GM23338 (cell line): ENCODE data around the gene CCDC82. TPM values are rescaled to one million over a fixed set of nuclear protein-coding genes. Genes with fewer than 3 reads are reported as not detected.

Source experiments
- CREB1 ChIP-seq: fragments of 250-450 bp; sonication (Bioruptor Pico); IDR thresholded peaks from 2 replicates; pipeline ENCODE4 v1.5.0; 2020; ENCODE audit warnings: low read depth, mild to moderate bottlenecking, moderate library complexity
- CTCF ChIP-seq, 2 experiments: fragments of 200-600 bp in 1 of 2; sonication (generic) in 1 of 2; conservative IDR thresholded peaks; 2 replicates each; pipeline versions ENCODE4 v1.5.1 to v1.6.1; 2016 to 2017; ENCODE audit warnings: antibody characterized with exemption in 2 of 2, low read depth in 2 of 2, mild to moderate bottlenecking in 2 of 2, moderate library complexity in 1 of 2
- ETS1 ChIP-seq: IDR thresholded peaks from 2 replicates; pipeline ENCODE4 v1.6.1; 2016; ENCODE audit warnings: antibody characterized with exemption
- JUNB ChIP-seq: IDR thresholded peaks from one replicate; pipeline ENCODE4 v1.6.1; 2016; ENCODE audit warnings: antibody characterized with exemption; ENCODE audit not compliant: unreplicated experiment
- NANOG ChIP-seq: IDR thresholded peaks from 2 replicates; pipeline ENCODE4 v1.6.1; 2016; ENCODE audit warnings: antibody characterized with exemption, borderline replicate concordance
- POLR2AphosphoS5 ChIP-seq: IDR thresholded peaks from 2 replicates; pipeline ENCODE4 v1.6.1; 2016; ENCODE audit warnings: antibody characterized with exemption, low read depth
- STAT1 ChIP-seq: IDR thresholded peaks from one replicate; pipeline ENCODE4 v1.6.1; 2016; ENCODE audit warnings: antibody characterized with exemption; ENCODE audit not compliant: unreplicated experiment
- ZNF114 ChIP-seq: fragments of 250-450 bp; sonication (Bioruptor Pico); IDR thresholded peaks from 2 replicates; pipeline ENCODE4 v1.5.0; 2020; ENCODE audit warnings: mild to moderate bottlenecking, moderate library complexity
- ZNF331 ChIP-seq: fragments of 250-450 bp; sonication (Bioruptor Pico); IDR thresholded peaks from 2 replicates; pipeline ENCODE4 v1.5.0; 2020; ENCODE audit warnings: low read depth, mild to moderate bottlenecking, moderate library complexity
- ZNF462 ChIP-seq: fragments of 250-450 bp; sonication (Bioruptor Pico); IDR thresholded peaks from 2 replicates; pipeline ENCODE4 v1.5.0; 2020; ENCODE audit warnings: mild to moderate bottlenecking, moderate library complexity
- polyA plus RNA-seq: library from polyadenylated mRNA; unstranded; fragments of >200 nt; fragmentation: Nextera tagmentation; extraction: Ambion mirVana; gene quantifications from 2 replicates; pipeline ENCODE4 v1.2.1, GENCODE V29; 2016
- total RNA-seq: library from RNA; depleted of rRNA; stranded (reverse); fragments of >200 nt; shearing (Covaris generic); gene quantifications from 2 replicates; pipeline ENCODE4 v1.2.3, GENCODE V29; 2014

The CCDC82 gene
- total and polyA plus RNA-seq, 2 experiments from 2014 or later = 15.7 to 45.8 TPM

- TF ChIP-seq ZNF462 (CRISPR knock-in tag) (no peak), POLR2AphosphoS5 (no peak), ZNF331 (CRISPR knock-in tag) (no peak), NANOG (no peak), ETS1 (no peak), CTCF (conservative IDR thresholded peaks at IDR 0.05; ENCODE audit: low read depth in 2 of 2) (no peak), JUNB (no peak), CREB1 (CRISPR knock-in tag) (no peak), STAT1 (no peak), ZNF114 (CRISPR knock-in tag) (no peak)
Observed at GRCh38 chr11:96306933-96307775, 82.6 kb downstream of the CCDC82 start (continued).
